ENCODE measurements around the gene DGKI. TPM values are rescaled to one million over a fixed set of nuclear protein-coding genes. Genes with fewer than 3 reads are reported as not detected.

Gene DGKI
- total RNA-seq, 5 donors from 2014 or later (not counting 1 experiment from before 2014, with no cell fraction given): not detected

- Histone ChIP-seq H3K4me1 (ENCODE audit: control insufficient read depth in 1 of 2, extremely low read depth in 1 of 2, insufficient read depth in 2 of 2, low read length in 2 of 2) (peaks cover 0 to 2% of the 10 kb centered on the region in 2 experiments), H3K36me3 (ENCODE audit: control insufficient read depth in 2 of 2, extremely low read depth in 1 of 2, insufficient read depth in 1 of 2, low read length in 1 of 2) (no peaks in the 10 kb centered on the region), H3K27ac (ENCODE audit: low read length) (no peak overlapping the region), H3K9me3 (no peaks in the 10 kb centered on the region), H3K27me3 (replicated peaks in 1 of 2; ENCODE audit: control insufficient read depth in 2 of 2, extremely low read depth in 1 of 2, insufficient read depth in 2 of 2, low read length in 1 of 2) (peaks cover 2 to 8% of the 10 kb centered on the region in 2 experiments), H3K4me3 (ENCODE audit: control insufficient read depth in 1 of 2, extremely low read depth in 1 of 2, low read length in 1 of 2) (no peak overlapping the region)
- Mint-ChIP-seq H3K27ac (no peak overlapping the region), H3K4me3 (no peak overlapping the region), H3K27me3 (peaks cover 20 to 24% of the 10 kb centered on the region in 2 donors), H3K36me3 (no peaks in the 10 kb centered on the region), H3K4me1 (no peaks in the 10 kb centered on the region), H3K9me3 (no peaks in the 10 kb centered on the region)
- POLR2A ChIA-PET: no interaction called here
- DNase-seq (peak in 11 of 35 experiments; percentile 0 to 34 (median 2)), ATAC-seq (replicated peaks in 1 of 4) (no peak)
- WGBS (ENCODE audit: insufficient coverage): 3% methylated on average over 5 of the region's 8 CpGs
- CTCF ChIA-PET: interaction anchor here in 1 of 2 donors (0.6 to 1.5 kb wide), 3 partner anchors 10 to 23 kb away, joined by 3 to 5 read pairs (median 3); no protein-coding TSS in a partner anchor
Measured at GRCh38 chr7:137626469-137627067, 220.2 kb downstream of the DGKI start.

- Mint-ChIP-seq H3K4me1 (no peaks in the 10 kb centered on the region), H3K27me3 (peaks cover 20 to 24% of the 10 kb centered on the region in 2 donors), H3K9me3 (no peaks in the 10 kb centered on the region), H3K36me3 (no peaks in the 10 kb centered on the region), H3K27ac (no peak overlapping the region), H3K4me3 (no peak overlapping the region)
- Histone ChIP-seq H3K4me3 (ENCODE audit: control insufficient read depth in 1 of 2, extremely low read depth in 1 of 2, low read length in 1 of 2) (no peak overlapping the region), H3K4me1 (ENCODE audit: control insufficient read depth in 1 of 2, extremely low read depth in 1 of 2, insufficient read depth in 2 of 2, low read length in 2 of 2) (peaks cover 0 to 2% of the 10 kb centered on the region in 2 experiments), H3K9me3 (no peaks in the 10 kb centered on the region), H3K27ac (ENCODE audit: low read length) (no peak overlapping the region), H3K36me3 (ENCODE audit: control insufficient read depth in 2 of 2, extremely low read depth in 1 of 2, insufficient read depth in 1 of 2, low read length in 1 of 2) (no peaks in the 10 kb centered on the region), H3K27me3 (replicated peaks in 1 of 2; ENCODE audit: control insufficient read depth in 2 of 2, extremely low read depth in 1 of 2, insufficient read depth in 2 of 2, low read length in 1 of 2) (peaks cover 2 to 8% of the 10 kb centered on the region in 2 experiments)
- POLR2A ChIA-PET: no interaction called here
- ATAC-seq (replicated peaks in 1 of 4): no peak
- 72% methylated on average over 5 of the region's 7 CpGs for WGBS (ENCODE audit: insufficient coverage)
- no peak for DNase-seq
- CTCF ChIA-PET: no interaction called here
Measured at GRCh38 chr7:137625197-137625596, 221.6 kb downstream of the DGKI start.

- DNase-seq (no peak), ATAC-seq (replicated peaks in 1 of 4) (no peak)
- no CpG with 5 or more reads among the region's 1 CpG for WGBS (ENCODE audit: insufficient coverage)
- Mint-ChIP-seq H3K4me3 (no peak overlapping the region), H3K27me3 (peaks cover 2 to 3% of the 10 kb centered on the region in 2 donors), H3K36me3 (no peaks in the 10 kb centered on the region), H3K27ac (no peak overlapping the region), H3K9me3 (no peaks in the 10 kb centered on the region), H3K4me1 (no peaks in the 10 kb centered on the region)
- no peaks in the 10 kb centered on the region for H3K36me3 ChIP-seq (ENCODE audit: control insufficient read depth in 2 of 2, extremely low read depth in 1 of 2, insufficient read depth in 1 of 2, low read length in 1 of 2)
- H3K4me3 ChIP-seq (ENCODE audit: control insufficient read depth in 1 of 2, extremely low read depth in 1 of 2, low read length in 1 of 2): no peak overlapping the region
- no peak overlapping the region for H3K27ac ChIP-seq (ENCODE audit: low read length)
- POLR2A ChIA-PET: no interaction called here
- CTCF ChIA-PET: no interaction called here
- H3K27me3 ChIP-seq (replicated peaks in 1 of 2; ENCODE audit: control insufficient read depth in 2 of 2, extremely low read depth in 1 of 2, insufficient read depth in 2 of 2, low read length in 1 of 2): no peaks in the 10 kb centered on the region
- no peaks in the 10 kb centered on the region for H3K9me3 ChIP-seq
- no peaks in the 10 kb centered on the region for H3K4me1 ChIP-seq (ENCODE audit: control insufficient read depth in 1 of 2, extremely low read depth in 1 of 2, insufficient read depth in 2 of 2, low read length in 2 of 2)
Measured at GRCh38 chr7:137619181-137619580, 227.6 kb downstream of the DGKI start.

- DNase-seq (no peak), ATAC-seq (replicated peaks in 1 of 4) (no peak)
- POLR2A ChIA-PET: no interaction called here
- no peaks in the 10 kb centered on the region for H3K27me3 ChIP-seq (replicated peaks in 1 of 2; ENCODE audit: control insufficient read depth in 2 of 2, extremely low read depth in 1 of 2, insufficient read depth in 2 of 2, low read length in 1 of 2)
- CTCF ChIA-PET: no interaction called here
- Mint-ChIP-seq H3K27ac (no peak overlapping the region), H3K4me3 (no peak overlapping the region), H3K27me3 (peaks cover 2 to 3% of the 10 kb centered on the region in 2 donors), H3K4me1 (no peaks in the 10 kb centered on the region), H3K36me3 (no peaks in the 10 kb centered on the region), H3K9me3 (no peaks in the 10 kb centered on the region)
- no CpG with 5 or more reads among the region's 1 CpG for WGBS (ENCODE audit: insufficient coverage)
- no peak overlapping the region for H3K4me3 ChIP-seq (ENCODE audit: control insufficient read depth in 1 of 2, extremely low read depth in 1 of 2, low read length in 1 of 2)
- H3K36me3 ChIP-seq (ENCODE audit: control insufficient read depth in 2 of 2, extremely low read depth in 1 of 2, insufficient read depth in 1 of 2, low read length in 1 of 2): no peaks in the 10 kb centered on the region
- no peaks in the 10 kb centered on the region for H3K9me3 ChIP-seq
- H3K27ac ChIP-seq (ENCODE audit: low read length): no peak overlapping the region
- no peaks in the 10 kb centered on the region for H3K4me1 ChIP-seq (ENCODE audit: control insufficient read depth in 1 of 2, extremely low read depth in 1 of 2, insufficient read depth in 2 of 2, low read length in 2 of 2)
Measured at GRCh38 chr7:137618748-137619147, 228.0 kb downstream of the DGKI start.

- Mint-ChIP-seq H3K4me1 (no peaks in the 10 kb centered on the region), H3K36me3 (no peaks in the 10 kb centered on the region), H3K4me3 (no peak overlapping the region), H3K9me3 (no peaks in the 10 kb centered on the region), H3K27ac (no peak overlapping the region), H3K27me3 (peaks cover 5 to 10% of the 10 kb centered on the region in 2 donors)
- DNase-seq (no peak), ATAC-seq (replicated peaks in 1 of 4) (no peak)
- no peak overlapping the region for H3K4me3 ChIP-seq (ENCODE audit: control insufficient read depth in 1 of 2, extremely low read depth in 1 of 2, low read length in 1 of 2)
- H3K27me3 ChIP-seq (replicated peaks in 1 of 2; ENCODE audit: control insufficient read depth in 2 of 2, extremely low read depth in 1 of 2, insufficient read depth in 2 of 2, low read length in 1 of 2): peaks cover 0 to 2% of the 10 kb centered on the region in 2 experiments
- H3K36me3 ChIP-seq (ENCODE audit: control insufficient read depth in 2 of 2, extremely low read depth in 1 of 2, insufficient read depth in 1 of 2, low read length in 1 of 2): no peaks in the 10 kb centered on the region
- POLR2A ChIA-PET: no interaction called here
- H3K9me3 ChIP-seq: no peaks in the 10 kb centered on the region
- WGBS (ENCODE audit: insufficient coverage): no CpG with 5 or more reads among the region's 3 CpGs
- no peaks in the 10 kb centered on the region for H3K4me1 ChIP-seq (ENCODE audit: control insufficient read depth in 1 of 2, extremely low read depth in 1 of 2, insufficient read depth in 2 of 2, low read length in 2 of 2)
- no peak overlapping the region for H3K27ac ChIP-seq (ENCODE audit: low read length)
- CTCF ChIA-PET: no interaction called here
Measured at GRCh38 chr7:137613006-137613525, 233.7 kb downstream of the DGKI start.

GRCh38 chr7:137611606-137612005 is 235.2 kb downstream of the DGKI start:
- DNase-seq (no peak), ATAC-seq (replicated peaks in 1 of 4) (no peak)
- H3K9me3 Mint-ChIP-seq: no peaks in the 10 kb centered on the region
- POLR2A ChIA-PET: no interaction called here
- no peak overlapping the region for H3K27ac Mint-ChIP-seq
- H3K4me1 Mint-ChIP-seq: no peaks in the 10 kb centered on the region
- H3K36me3 ChIP-seq (ENCODE audit: control insufficient read depth in 2 of 2, extremely low read depth in 1 of 2, insufficient read depth in 1 of 2, low read length in 1 of 2): no peaks in the 10 kb centered on the region
- CTCF ChIA-PET: no interaction called here
- no peak overlapping the region for H3K4me3 Mint-ChIP-seq
- H3K27ac ChIP-seq (ENCODE audit: low read length): no peak overlapping the region
- peaks cover 5 to 18% of the 10 kb centered on the region in 2 donors for H3K27me3 Mint-ChIP-seq
- H3K9me3 ChIP-seq: no peaks in the 10 kb centered on the region
- H3K4me1 ChIP-seq (ENCODE audit: control insufficient read depth in 1 of 2, extremely low read depth in 1 of 2, insufficient read depth in 2 of 2, low read length in 2 of 2): no peaks in the 10 kb centered on the region
- no peaks in the 10 kb centered on the region for H3K36me3 Mint-ChIP-seq
- H3K4me3 ChIP-seq (ENCODE audit: control insufficient read depth in 1 of 2, extremely low read depth in 1 of 2, low read length in 1 of 2): no peak overlapping the region
- H3K27me3 ChIP-seq (replicated peaks in 1 of 2; ENCODE audit: control insufficient read depth in 2 of 2, extremely low read depth in 1 of 2, insufficient read depth in 2 of 2, low read length in 1 of 2): peaks cover 0 to 2% of the 10 kb centered on the region in 2 experiments
- WGBS (ENCODE audit: insufficient coverage): no CpG with 5 or more reads among the region's 2 CpGs

All from T-cell (primary cell).